HG02870 (cell line): ENCODE measurements around the gene BACE2.
A peak's percentile ranks its signal among the peaks of the same experiment; 100 is the strongest.
"Not testable (repeated sequence)": the region's sequence is repeated elsewhere in the genome, so short reads cannot be mapped to it uniquely, and the experiment has no call there.

Experiments used
- ATAC-seq: cut with Tn5 transposase; IDR thresholded peaks from one replicate; pipeline ENCODE4 v1.9.1; 2021; ENCODE audit warnings: mild to moderate bottlenecking, moderate library complexity; ENCODE audit not compliant: unreplicated experiment

The BACE2 gene

DNA sequence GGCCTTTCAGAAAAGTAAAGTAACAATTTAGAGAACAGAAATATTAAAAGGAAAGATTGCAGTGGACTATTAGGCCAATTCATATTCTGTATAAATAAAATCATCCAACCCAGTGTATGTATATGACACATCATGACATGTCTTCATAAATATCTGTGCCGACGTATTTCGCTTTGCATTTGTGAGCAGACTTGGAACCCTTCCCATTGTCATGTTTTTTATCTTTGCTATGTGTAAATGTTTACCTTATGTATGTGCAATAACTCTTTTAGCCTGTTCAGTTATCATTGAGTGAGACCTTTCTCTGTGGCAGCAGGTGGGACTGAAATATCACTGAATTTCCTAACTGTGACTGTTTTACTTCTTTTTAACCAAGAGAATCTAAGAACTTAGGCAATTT is 90.7 kb downstream of the BACE2 start:
- ATAC-seq: no peak

DNA sequence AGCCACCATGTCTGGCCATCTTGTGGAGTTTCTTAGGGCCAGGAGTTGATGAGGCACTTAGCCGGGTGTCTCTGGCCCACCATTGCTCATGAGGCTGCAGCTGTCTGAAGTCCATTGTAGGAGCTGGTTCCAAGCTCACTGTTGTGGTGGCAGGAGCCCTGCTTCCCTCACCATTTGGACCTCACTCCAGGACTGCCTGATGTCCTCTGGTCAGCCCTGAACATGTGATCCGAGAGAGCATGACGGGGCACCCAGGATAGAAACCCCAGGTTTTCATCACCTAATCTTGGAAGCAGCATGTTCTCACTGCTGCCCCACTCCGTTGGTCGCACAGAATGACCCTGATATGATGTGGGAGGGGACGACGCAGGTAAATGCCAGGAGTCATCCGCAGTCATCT is 92.5 kb downstream of the BACE2 start:
- no peak for ATAC-seq

DNA sequence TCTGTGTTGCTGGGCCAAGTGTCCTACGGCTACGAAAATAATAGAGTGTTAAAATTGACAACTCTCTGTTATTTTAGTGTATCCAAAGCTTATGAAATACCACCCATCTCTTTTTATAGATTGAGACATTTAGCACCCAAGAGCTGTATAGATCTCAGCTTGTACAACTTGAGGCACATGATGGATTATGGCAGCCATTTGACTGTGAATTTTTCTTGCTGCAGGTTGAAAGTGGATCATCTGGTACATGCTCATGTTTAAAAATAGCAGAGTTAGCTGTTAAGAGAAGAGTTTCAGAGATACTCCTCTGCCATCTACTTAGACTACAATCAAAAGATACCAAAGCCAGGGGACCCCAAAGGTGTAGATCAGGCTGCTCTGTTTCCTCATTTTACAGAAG is 99.4 kb downstream of the BACE2 start:
- ATAC-seq: no peak

DNA sequence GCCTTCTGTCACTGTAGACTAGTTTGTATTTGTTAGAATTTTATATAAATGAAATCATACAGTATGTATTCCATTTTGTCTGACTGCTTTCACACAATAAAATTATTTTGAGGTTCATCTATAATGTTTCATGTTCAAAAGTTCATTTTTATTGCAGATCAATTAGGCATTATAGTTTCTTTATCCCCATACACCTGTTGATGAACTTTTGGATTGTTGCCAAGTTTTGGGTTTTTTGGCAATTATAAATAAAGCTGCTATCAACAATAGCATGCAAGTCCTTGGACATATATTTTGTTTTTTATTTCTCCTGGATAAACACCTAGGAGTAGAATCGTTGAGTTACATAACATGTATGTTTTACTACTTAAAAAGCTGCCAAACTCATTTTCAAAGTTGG is 101.6 kb downstream of the BACE2 start:
- no peak for ATAC-seq

DNA sequence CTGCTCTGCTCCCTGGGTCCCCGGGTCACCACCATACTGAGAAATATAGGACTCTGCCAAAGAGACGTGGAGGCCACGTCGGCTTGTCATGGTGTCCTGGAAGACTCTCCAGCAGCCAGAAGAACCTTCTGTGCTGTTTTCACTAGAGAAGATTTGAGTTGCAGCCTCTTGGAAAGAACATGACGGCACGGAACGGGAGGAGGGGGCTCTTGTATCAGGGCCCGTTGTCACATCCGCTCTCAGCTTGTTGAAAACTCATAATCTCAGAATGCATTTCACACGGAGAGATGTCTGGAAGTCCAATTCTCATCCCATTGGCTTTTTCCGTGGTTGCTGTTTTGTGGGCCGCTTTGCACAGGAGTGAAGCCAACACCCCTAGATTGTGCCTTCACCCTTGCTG is 109.2 kb downstream of the BACE2 start:
- no peak for ATAC-seq

DNA sequence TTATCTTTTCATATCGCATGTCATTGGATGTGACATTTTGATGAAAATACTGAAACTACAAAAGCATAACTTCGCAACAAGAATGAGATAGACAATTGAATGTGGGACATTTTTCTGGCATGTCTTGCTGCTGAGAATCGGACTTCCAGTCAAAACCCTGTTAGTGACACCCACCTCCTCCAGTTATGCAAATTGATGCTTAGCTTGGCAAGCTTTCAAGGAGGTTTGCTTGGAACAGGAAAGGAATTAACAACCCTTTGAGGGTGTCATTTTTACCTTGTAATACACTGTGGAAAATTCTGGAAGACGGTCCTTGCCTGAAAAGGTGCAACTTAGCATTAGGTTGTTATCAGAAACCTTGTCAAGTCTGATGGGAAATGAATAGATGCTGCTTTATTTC is 109.9 kb downstream of the BACE2 start:
- no peak for ATAC-seq

DNA sequence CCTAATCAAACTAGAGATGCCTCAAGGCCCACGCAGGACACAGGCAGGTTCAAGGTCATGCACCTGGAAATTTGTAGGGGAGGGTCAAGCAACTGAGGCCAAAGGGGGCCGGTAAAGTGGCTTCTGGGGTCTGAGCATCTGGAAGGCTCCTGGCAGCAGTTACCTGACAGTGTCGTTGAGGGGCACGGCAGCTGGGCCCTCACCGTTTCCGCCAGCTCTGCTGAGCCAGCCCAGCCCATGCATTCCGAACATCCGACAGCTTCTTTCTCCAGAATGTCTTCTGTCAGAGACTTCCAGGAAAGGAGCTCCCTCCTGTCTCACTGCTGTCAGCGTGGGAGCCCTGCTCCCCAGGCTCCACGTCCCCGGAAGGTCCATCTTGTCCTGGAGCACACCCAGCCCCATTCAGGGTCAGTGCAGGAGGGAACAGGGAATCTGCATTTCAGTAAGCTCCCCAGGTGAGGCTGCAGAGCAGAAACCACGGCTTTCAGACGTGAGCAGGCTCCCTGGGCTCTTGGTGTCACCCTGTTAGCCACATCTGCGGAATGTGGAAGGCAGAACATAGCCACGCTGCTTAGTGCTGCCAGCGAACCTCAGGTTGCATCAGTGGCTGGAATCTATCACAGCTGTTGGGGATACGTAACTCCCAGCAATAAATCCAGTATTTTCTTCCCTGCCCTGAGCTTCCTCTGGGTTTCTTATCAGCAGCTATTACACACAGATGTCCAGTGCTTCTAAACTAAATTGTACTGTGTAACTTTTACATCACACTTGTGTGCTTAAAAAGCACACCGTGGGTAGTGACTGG is 112.4 kb downstream of the BACE2 start:
- no peak for ATAC-seq

DNA sequence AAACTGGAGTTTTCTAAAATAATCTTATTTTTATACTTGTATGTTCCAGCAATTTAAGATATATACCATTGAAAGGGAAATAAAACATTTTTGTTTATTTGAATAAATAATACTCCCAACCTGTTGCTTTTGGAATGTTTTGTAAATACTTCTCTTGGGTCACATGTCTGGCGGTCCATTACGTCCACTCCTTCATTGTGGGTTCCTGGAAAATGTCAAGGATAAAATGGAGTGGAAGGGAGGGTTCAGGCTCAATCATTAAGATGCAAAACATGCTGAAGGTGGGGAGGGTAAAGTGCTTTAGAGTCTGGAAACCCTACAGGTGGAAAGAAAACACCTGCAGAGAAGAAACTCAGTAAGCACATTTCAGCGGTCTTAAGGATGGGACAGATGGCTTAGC is 114.5 kb downstream of the BACE2 start:
- no peak for ATAC-seq

DNA sequence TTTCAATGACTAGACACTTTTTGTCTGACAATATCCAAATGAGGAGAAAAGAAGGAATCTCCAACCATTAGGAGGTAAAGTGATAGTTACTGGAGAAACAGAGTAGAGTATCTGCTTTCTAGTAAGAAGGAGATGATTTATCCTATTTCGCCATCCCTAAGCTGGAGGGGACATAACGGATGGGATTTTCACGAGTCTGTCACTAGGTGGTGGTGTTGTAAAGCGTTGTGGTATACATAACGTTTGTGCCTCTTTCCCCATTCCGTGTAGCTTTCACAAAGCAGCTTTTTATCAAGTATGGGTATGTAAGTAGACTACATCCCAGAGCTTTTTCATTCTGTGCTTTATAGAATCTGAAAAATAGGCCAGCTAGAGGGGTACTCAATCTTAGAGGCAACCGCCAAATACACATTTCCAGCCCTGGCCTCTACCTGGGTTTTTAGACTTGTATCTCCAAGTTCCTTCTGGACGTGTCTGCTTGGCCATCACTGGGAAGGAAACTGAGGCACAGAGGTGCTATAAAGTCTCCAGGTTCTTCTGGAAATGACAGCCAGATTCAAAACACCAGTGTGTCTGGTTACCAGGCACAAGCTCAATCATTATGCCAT is 115.4 kb downstream of the BACE2 start:
- peak; percentile 73 for ATAC-seq

DNA sequence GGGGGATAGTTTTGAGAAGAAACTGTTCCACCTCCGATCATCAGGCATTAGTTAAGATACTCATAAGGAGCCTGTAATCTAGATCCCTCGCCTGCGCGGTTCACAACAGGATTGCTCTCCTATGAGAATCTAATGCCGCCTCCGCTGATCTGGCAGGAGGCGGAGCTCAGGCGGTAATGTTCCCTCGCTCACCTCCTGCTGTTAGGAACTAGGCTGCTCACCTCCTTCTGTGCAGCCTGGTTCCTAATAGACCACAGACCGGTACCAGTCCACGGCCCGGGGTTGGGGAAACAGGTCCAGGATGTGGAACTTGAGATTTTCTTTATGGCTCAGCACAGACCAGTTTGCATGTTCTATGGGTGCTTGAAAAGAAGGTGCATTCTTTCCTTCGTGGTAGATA is 121.5 kb downstream of the BACE2 start:
- no peak for ATAC-seq

DNA sequence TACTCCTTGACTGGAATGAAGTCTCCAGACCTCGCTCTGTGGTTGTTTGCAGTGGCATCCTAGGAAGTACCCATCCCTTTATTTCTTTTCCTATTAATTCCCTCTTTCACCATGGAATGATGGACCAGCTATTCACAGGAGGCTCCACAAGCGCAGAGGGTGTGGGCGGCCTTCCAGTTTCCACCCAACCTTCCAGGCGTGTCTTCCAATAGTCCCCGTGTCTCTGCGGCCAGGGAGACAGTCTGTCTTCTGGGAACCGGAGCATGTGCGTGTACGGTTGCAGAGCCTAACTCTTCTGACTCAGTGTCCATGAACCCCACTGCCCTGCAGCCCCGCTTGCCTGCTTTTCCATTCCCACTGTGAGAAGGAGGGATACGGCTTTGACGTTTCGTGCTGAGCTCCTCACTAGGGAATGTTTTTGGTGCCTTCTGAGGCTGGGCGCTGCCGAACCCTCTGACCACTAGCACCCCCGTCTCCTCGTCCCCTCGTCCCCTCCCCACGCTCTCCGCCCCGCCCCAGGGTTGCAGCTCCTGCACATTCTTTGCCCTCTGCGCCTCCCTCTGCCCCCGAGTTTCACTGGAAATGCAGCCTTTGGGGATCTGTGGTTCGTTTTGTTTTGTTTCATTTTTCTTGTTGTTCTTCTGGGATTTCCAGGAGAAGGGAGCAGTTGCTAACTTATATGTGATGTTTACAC is 122.3 kb downstream of the BACE2 start:
- ATAC-seq: no peak

DNA sequence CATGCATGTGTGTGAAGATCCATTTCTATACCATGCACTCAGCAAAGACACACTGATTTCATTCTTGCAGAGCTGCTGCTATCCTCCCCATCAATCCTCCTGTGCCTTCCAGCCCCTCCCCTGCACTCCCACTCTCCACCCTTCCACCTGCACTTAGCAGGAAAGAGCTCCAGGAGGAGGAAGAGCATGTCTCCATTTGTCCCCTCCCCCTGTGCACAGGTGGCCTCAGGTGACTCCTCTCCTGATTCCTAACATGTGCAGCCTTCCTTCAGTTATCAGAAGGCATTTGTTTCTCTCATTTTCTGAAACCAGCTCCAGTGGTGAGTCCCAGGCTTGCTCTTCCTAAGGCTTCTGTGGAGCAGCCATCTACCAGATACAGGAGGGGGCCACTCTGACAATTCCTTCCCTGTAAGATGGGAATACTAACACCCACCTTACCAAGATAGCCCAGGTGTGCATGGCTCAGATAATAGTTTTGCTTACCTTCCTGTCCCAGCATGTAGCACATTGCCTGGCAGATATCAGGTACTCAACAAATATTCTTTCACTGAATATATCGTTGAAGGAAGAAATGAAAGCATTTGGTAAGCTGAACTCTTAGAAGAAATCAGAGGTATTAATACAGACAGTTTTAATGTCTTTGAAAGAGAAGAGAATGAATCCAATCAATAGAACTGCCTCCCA is 126.7 kb downstream of the BACE2 start:
- ATAC-seq: no peak

DNA sequence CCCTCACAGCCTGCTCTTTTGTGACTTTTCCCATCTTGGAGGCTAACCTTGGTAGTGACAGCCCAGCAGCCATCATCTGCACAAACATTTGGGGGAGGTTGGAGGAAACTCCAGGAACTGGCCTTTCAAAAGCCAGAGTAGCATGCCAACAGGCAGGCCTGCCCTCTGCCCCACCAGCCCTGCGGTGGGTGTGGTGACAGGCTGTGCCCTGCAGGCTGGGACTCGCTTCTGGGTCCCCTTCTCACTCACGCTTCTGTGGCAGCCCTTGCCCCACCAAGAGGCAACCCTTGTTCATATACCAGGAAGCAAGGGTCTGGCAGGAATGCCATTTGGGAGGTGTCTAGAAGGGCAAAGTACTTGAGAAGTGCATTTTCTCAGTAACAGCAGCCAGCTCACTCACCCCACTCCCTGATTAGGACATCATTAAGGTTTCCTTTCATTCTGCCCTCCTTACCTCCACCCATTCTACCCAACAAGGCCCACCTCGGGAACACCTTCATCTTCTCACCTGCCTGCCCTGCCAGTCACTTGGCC is 127.8 kb downstream of the BACE2 start:
- no peak for ATAC-seq

DNA sequence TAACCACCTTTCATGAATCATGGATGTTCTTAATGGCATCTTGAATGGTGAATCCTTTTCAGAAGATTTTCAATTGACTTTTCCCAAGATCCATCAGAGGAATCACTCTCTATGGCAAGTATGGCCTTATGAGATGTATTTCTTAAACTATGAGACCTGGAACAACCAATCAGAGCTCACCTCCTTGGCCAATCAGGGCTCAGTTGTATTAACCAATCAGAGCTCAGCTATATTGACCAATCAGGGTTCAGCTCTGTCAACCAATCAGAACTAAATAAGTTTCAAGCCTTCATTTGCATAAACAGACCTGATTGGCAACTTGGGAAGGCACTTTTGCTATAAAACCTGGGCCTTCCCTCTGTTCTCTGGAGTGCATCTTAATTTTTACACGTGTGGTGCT is 135.0 kb downstream of the BACE2 start:
- ATAC-seq: no peak

DNA sequence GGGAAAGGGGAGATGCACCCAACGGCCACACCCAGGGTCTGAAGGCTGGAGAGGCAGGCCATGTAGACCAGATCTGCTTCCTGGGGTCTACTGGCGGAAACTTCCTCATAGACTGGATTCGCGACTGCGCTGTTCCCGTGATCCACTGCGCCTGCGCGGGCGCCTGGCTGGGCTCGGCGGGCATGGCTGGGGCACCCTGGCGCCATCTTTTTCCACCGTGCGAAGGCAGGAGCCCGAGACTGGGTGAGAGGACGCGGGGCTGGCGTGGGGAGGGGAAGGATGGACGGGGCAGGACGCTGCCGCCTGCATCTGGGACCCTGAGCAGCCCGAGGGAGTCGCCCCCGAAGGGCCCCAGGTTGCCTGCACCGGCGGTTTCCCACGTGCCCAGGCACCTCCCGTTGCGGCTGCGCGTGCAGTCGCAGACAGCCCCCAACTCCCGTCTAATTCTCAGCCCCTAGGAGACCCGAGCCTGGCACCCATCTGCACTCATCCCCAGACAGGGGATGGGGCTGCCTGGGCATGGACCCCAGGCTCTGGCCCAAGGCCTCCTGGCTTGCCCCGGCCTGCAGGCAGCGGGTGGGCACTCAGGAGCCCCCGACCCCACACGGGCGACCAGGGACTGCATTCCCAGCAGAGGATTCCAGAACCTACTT is 136.2 kb downstream of the BACE2 start:
- no peak for ATAC-seq

DNA sequence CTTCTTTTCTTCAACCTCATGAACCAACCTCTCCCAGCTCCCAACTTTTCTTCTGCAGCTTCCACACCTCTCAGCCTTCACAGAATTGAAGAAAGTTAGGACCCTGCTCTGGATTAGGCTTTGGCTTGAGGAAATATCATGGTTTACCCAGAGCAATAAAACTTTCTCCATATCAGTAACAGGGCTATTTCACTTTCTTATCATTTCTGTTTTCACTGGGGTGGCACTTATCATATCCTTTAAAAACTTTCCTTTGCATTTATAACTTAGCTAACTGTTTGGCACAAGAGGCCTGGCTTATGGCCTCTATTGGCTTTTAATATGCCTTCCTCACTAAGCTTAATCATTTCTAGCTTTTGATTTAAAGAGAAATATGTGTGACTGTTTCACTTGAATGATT is 139.3 kb downstream of the BACE2 start:
- ATAC-seq: no peak

DNA sequence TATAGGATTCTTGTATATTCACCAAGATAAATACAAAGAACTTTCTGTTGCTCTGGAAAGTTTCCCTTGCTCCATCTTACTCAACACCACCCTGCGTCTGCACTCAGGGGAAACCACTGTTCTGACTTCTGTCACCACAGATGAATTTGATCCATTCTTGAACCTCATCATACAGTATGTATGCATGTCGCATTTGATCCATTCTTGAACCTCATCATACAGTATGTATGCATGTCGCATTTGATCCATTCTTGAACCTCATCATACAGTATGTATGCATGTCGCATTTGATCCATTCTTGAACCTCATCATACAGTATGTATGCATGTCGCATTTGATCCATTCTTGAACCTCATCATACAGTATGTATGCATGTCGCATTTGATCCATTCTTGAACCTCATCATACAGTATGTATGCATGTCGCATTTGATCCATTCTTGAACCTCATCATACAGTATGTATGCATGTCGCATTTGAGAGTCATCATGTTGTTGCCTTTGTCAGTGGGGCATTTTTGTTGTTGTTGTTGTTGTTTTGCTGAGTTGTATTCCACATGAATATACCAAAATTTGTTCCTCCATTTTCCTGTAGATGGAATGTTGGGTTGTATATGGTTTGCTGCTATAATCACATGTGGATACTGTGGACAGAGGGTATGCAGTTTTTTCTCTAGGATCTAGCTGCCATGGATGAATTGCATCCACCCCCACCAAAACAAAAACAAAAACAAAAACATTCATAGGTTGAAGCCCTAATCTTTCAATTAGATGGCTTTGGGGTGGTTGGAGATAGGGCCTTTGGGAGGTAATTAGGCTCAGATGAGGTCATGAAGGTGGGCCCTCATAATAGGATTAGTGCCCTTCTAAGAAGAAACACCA is 145.6 kb downstream of the BACE2 start:
- ATAC-seq: not testable (repeated sequence)

DNA sequence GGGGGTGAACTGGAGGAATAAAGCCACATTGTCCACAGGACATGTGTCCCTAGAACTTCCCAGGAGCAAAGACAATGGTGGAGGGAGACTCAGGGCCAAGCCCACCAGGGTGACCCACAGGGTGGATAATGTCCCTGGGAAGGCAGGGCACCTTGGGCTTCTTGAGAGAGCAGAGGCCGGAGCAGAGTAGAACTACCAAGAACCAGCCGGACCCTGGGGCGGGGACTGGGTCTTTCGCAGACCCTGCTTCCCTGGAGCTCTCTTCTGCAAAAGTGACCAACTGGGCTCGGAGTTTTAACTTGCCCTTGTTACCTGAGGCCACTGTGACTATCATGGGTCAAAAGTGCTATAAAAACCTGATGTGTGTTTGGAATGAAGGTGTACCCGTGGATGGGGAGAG is 147.8 kb downstream of the BACE2 start:
- ATAC-seq: no peak

DNA sequence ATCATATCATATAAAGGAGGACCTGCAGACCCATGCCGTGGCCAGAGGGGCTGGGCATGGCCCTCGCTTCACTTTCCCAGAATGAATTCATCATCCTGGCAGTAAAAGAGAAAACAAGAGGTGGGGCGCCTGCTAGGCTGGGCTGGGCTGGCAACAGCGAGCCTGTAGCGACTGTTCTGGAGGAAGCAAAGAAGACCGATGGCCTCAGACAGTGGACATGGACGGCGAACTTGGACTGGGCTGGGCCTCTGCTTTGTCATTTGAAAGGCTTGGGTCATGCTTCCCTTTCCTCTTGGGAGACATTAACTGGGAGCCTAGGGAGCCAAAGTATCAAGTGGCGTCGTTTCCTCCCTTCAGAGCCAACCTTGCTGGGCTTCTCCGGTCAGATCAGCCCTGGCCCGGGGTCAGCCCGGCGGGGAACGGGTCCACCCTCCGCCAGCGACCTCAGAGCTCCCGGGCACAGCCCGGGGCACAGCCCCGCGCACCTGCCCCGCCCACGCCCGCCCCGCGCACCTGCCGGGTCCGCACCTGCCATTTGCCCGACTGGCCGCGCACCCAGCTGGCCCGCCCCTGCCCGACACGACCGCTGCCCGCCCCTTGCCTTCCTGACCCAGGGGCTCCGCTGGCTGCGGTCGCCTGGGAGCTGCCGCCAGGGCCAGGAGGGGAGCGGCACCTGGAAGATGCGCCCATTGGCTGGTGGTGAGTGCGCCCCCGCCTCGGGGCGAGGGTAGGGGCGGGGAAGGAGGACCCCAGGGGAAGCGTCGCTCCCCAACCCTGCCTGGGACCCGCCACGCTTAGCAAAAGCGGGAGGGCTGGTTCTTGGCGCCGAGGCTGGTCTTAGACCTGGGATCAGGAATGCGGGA is 148.5 kb downstream of the BACE2 start, which contains the start of gene FAM3B:
Gene FAM3B, plus strand, starts transcription at position 602 of the 863 bp plus-strand sequence. Its CDS starts 79 bp downstream, at position 681.
- no peak for ATAC-seq
